Omental fat pad (tissue), 4 donors: ENCODE results near the gene POU6F2. TPM values are rescaled to one million over a fixed set of nuclear protein-coding genes. Genes with fewer than 3 reads are reported as not detected.

Experiments used
- ATAC-seq: fragments of 150-250 bp; one replicate; pipeline ENCODE4 v1.9.1; 2016; ENCODE audit warnings: mild to moderate bottlenecking, moderate library complexity; ENCODE audit not compliant: low FRiP score
- DNase-seq: peaks from one replicate; pipeline ENCODE4 v3.0.0-alpha.2; 2019; ENCODE audit warnings: low spot score
- CTCF ChIP-seq, 3 donors: fragments of 450-650 bp; IDR thresholded peaks; one replicate each; pipeline ENCODE4 v1.5.1; 2016 to 2017; ENCODE audit warnings: antibody characterized with exemption in 3 of 3, mild to moderate bottlenecking in 3 of 3, moderate library complexity in 2 of 3
- total RNA-seq, 4 donors: library from RNA; depleted of rRNA; stranded (reverse); fragments of >200 nt; gene quantifications; one replicate each; pipeline ENCODE4 v1.1.0, GENCODE V29; 2016

Gene POU6F2
- total RNA-seq, 4 donors from 2014 or later: 0.12 to 0.56 (median 0.37) TPM; not detected in 1

- DNase-seq: no peak
- no peak for ATAC-seq
- TF ChIP-seq CTCF (IDR thresholded peaks at IDR 0.05): no peak
Observed at GRCh38 chr7:39312254-39312989, 334.7 kb downstream of the POU6F2 start.

GRCh38 chr7:39313376-39313775 lies 335.7 kb downstream of the POU6F2 start:
- DNase-seq (no peak), ATAC-seq (no peak)
- TF ChIP-seq CTCF (IDR thresholded peaks at IDR 0.05): no peak

GRCh38 chr7:39313974-39314373 lies 336.3 kb downstream of the POU6F2 start:
- no peak for TF ChIP-seq CTCF (IDR thresholded peaks at IDR 0.05)
- ATAC-seq (no peak), DNase-seq (no peak)

- DNase-seq: no peak
- no peak for TF ChIP-seq CTCF (IDR thresholded peaks at IDR 0.05)
- no peak for ATAC-seq
Observed at GRCh38 chr7:39317107-39317506, 339.4 kb downstream of the POU6F2 start.

- ATAC-seq (no peak), DNase-seq (no peak)
- no peak for TF ChIP-seq CTCF (IDR thresholded peaks at IDR 0.05)
Observed at GRCh38 chr7:39317896-39318295, 340.2 kb downstream of the POU6F2 start.

GRCh38 chr7:39321245-39321644 lies 343.5 kb downstream of the POU6F2 start:
- ATAC-seq (no peak), DNase-seq (no peak)
- no peak for TF ChIP-seq CTCF (IDR thresholded peaks at IDR 0.05)

- ATAC-seq (no peak), DNase-seq (no peak)
- TF ChIP-seq CTCF (IDR thresholded peaks at IDR 0.05): no peak
Observed at GRCh38 chr7:39321909-39322498, 344.3 kb downstream of the POU6F2 start.
